IMR-90 (cell line): Measurements from ENCODE around the gene FBXO41. TPM values are rescaled to one million over a fixed set of nuclear protein-coding genes. Genes with fewer than 3 reads are reported as not detected.

Source experiments
- ATAC-seq: fragments of 200-7000 bp; cut with Tn5 transposase; 2 replicates; pipeline ENCODE4 v1.9.1; 2020; ENCODE audit warnings: low read depth, mild to moderate bottlenecking, moderate library complexity
- BruUV-seq: library from RNA; stranded (reverse); fragments of 400-500 nt; replicated peaks from 2 replicates; lab custom pipeline; 2021; lab: Mats Ljungman, UMichigan
- CTCF ChIA-PET: fragments of 300-600 bp; formaldehyde crosslinking; extraction: SDS; loops from one replicate; lab custom pipeline; 2021; ENCODE audit warnings: antibody characterized with exemption; lab: Yijun Ruan, JAX
- POLR2A ChIA-PET: fragments of 300-600 bp; sonication (Branson Sonifier 250); formaldehyde crosslinking; loops from one replicate; lab custom pipeline; 2022; ENCODE audit warnings: antibody characterized with exemption; ENCODE audit not compliant: unreplicated experiment; lab: Charles Lee
- DNase-seq: peaks from one replicate; pipeline ENCODE4 v3.0.0; 2013
- H2AFZ ChIP-seq: replicated peaks from 2 replicates; pipeline ENCODE3; 2013; ENCODE audit warnings: low read length, mild to moderate bottlenecking; ENCODE audit not compliant: poor library complexity
- H2AK5ac ChIP-seq: 2 replicates; pipeline ENCODE4 v1.6.1; 2013; ENCODE audit warnings: low read depth, low read length, inconsistent platforms
- H2AK9ac ChIP-seq: replicated peaks from 2 replicates; pipeline ENCODE3; 2013; ENCODE audit warnings: mild to moderate bottlenecking, low read depth, low read length, moderate library complexity; ENCODE audit not compliant: poor library complexity
- H2BK120ac ChIP-seq: 2 replicates; pipeline ENCODE4 v1.6.1; 2013; ENCODE audit warnings: low read depth, low read length, inconsistent platforms
- H2BK15ac ChIP-seq: 3 replicates; pipeline ENCODE4 v1.6.1; 2013; ENCODE audit warnings: low read depth, low read length, inconsistent platforms
- H2BK20ac ChIP-seq: 2 replicates; pipeline ENCODE4 v1.6.1; 2013; ENCODE audit warnings: low read depth, mild to moderate bottlenecking, inconsistent platforms, low read length, moderate library complexity
- H2BK5ac ChIP-seq: 2 replicates; pipeline ENCODE4 v1.6.1; 2013; ENCODE audit warnings: mild to moderate bottlenecking, low read depth, low read length, inconsistent platforms; ENCODE audit not compliant: poor library complexity, severe bottlenecking
- H3K14ac ChIP-seq: replicated peaks from 2 replicates; pipeline ENCODE4 v1.6.1; 2013; ENCODE audit warnings: low read depth, low read length, inconsistent platforms
- H3K18ac ChIP-seq: 2 replicates; pipeline ENCODE4 v1.6.1; 2013; ENCODE audit warnings: low read depth, low read length, control low read depth
- H3K23ac ChIP-seq: 2 replicates; pipeline ENCODE4 v1.6.1; 2013; ENCODE audit warnings: low read depth, low read length, inconsistent platforms
- H3K27ac ChIP-seq: 2 replicates; pipeline ENCODE4 v1.5.1; 2013; ENCODE audit warnings: mild to moderate bottlenecking, control low read depth, low read length; ENCODE audit not compliant: insufficient read depth
- H3K27me3 ChIP-seq: 2 replicates; pipeline ENCODE4 v1.6.1; 2013; ENCODE audit warnings: low read length; ENCODE audit not compliant: control insufficient read depth, insufficient read depth
- H3K36me3 ChIP-seq: 2 replicates; pipeline ENCODE4 v1.6.1; 2013; ENCODE audit warnings: low read length, mixed read lengths; ENCODE audit not compliant: control insufficient read depth, insufficient read depth
- H3K4ac ChIP-seq: 2 replicates; pipeline ENCODE4 v1.6.1; 2013; ENCODE audit warnings: low read depth, low read length, inconsistent platforms
- H3K4me1 ChIP-seq: 2 replicates; pipeline ENCODE4 v1.6.1; 2013; ENCODE audit warnings: low read length, mixed read lengths; ENCODE audit not compliant: control insufficient read depth, insufficient read depth
- H3K4me2 ChIP-seq: 2 replicates; pipeline ENCODE4 v1.6.1; 2013; ENCODE audit warnings: low read depth, mild to moderate bottlenecking, control low read depth, low read length, moderate library complexity
- H3K4me3 ChIP-seq: 2 replicates; pipeline ENCODE4 v1.5.1; 2013; ENCODE audit warnings: low read depth, mild to moderate bottlenecking, control low read depth, low read length, moderate library complexity; ENCODE audit not compliant: insufficient read depth
- H3K56ac ChIP-seq: 2 replicates; pipeline ENCODE4 v1.6.1; 2013; ENCODE audit warnings: low read length, inconsistent platforms; ENCODE audit not compliant: insufficient read depth; ENCODE audit errors: extremely low read depth
- H3K79me1 ChIP-seq, 2 experiments: 2 replicates each; pipeline ENCODE4 v1.6.1; 2013; ENCODE audit warnings: low read length in 2 of 2, inconsistent platforms in 1 of 2, low read depth in 1 of 2
- H3K9ac ChIP-seq: 2 replicates; pipeline ENCODE4 v1.6.1; 2013; ENCODE audit warnings: low read depth, low read length, control low read depth
- H3K9me1 ChIP-seq: 2 replicates; pipeline ENCODE4 v1.6.1; 2013; ENCODE audit warnings: low read length, inconsistent platforms; ENCODE audit not compliant: insufficient read depth
- H3K9me3 ChIP-seq: 2 replicates; pipeline ENCODE4 v1.6.1; 2013; ENCODE audit warnings: low read length; ENCODE audit not compliant: control insufficient read depth, insufficient read depth
- H4K20me1 ChIP-seq: 2 replicates; pipeline ENCODE4 v1.6.1; 2013; ENCODE audit warnings: low read length, inconsistent platforms; ENCODE audit not compliant: insufficient read depth
- H4K5ac ChIP-seq: 2 replicates; pipeline ENCODE4 v1.6.1; 2013; ENCODE audit warnings: mild to moderate bottlenecking, low read depth, low read length, control low read depth
- H4K8ac ChIP-seq, 2 experiments: 2 replicates each; pipeline ENCODE4 v1.6.1; 2013; ENCODE audit warnings: low read depth in 2 of 2, low read length in 2 of 2, control low read depth in 1 of 2, inconsistent platforms in 1 of 2
- H4K91ac ChIP-seq: 2 replicates; pipeline ENCODE4 v1.6.1; 2013; ENCODE audit warnings: low read depth, low read length, inconsistent platforms; ENCODE audit not compliant: insufficient read depth
- BHLHE40 ChIP-seq: fragments of 150-350 bp; IDR thresholded peaks from 2 replicates; pipeline ENCODE4 v1.6.1; 2016; ENCODE audit warnings: mild to moderate bottlenecking, low read depth, low read length
- CEBPB ChIP-seq: IDR thresholded peaks from 2 replicates; pipeline ENCODE4 v1.6.1; 2012; ENCODE audit warnings: low read depth, low read length, improper control_type of control experiment
- CHD1 ChIP-seq: IDR thresholded peaks from 2 replicates; pipeline ENCODE4 v1.6.1; 2012; ENCODE audit warnings: low read depth, low read length, improper control_type of control experiment
- ELK1 ChIP-seq: fragments of 150-350 bp; IDR thresholded peaks from 2 replicates; pipeline ENCODE4 v1.6.1; 2016; ENCODE audit warnings: low read depth, mild to moderate bottlenecking, low read length, moderate library complexity, borderline replicate concordance
- FOS ChIP-seq: fragments of 150-350 bp; IDR thresholded peaks from 2 replicates; pipeline ENCODE4 v1.6.1; 2016; ENCODE audit warnings: low read depth, low read length
- MAZ ChIP-seq: IDR thresholded peaks from 2 replicates; pipeline ENCODE4 v1.6.1; 2012; ENCODE audit warnings: low read depth, mild to moderate bottlenecking, low read length, improper control_type of control experiment, moderate library complexity, borderline replicate concordance
- NFE2L2 ChIP-seq: fragments of 150-350 bp; IDR thresholded peaks from 2 replicates; pipeline ENCODE4 v1.6.1; 2016; ENCODE audit warnings: low read depth, mild to moderate bottlenecking, low read length
- POLR2A ChIP-seq: IDR thresholded peaks from 2 replicates; pipeline ENCODE4 v1.6.1; 2012; ENCODE audit warnings: mild to moderate bottlenecking, low read depth, low read length
- RAD21 ChIP-seq: IDR thresholded peaks from 2 replicates; pipeline ENCODE4 v1.6.1; 2012; ENCODE audit warnings: low read length, improper control_type of control experiment
- RCOR1 ChIP-seq: IDR thresholded peaks from 2 replicates; pipeline ENCODE4 v1.6.1; 2012; ENCODE audit warnings: mild to moderate bottlenecking, low read length, improper control_type of control experiment; ENCODE audit not compliant: insufficient replicate concordance
- RFX5 ChIP-seq: IDR thresholded peaks from 2 replicates; pipeline ENCODE4 v1.8.0; 2012; ENCODE audit warnings: low read depth, mild to moderate bottlenecking, low read length, moderate library complexity
- SMC3 ChIP-seq: fragments of 150-350 bp; IDR thresholded peaks from 2 replicates; pipeline ENCODE4 v1.6.1; 2016; ENCODE audit warnings: low read depth, mild to moderate bottlenecking, antibody characterized with exemption, low read length, moderate library complexity
- WGBS, 2 experiments: methylation state at CpG; one replicate each; pipeline versions ENCODE4 v1.1.5 to v1.1.7; 2013; ENCODE audit warnings: missing lambda C conversion rate in 2 of 2; ENCODE audit not compliant: insufficient read length in 1 of 2; ENCODE audit errors: extremely low coverage in 2 of 2; 5-methylcytosine and 5-hydroxymethylcytosine counted together
- dilution Hi-C: fragments of 300-500 bp; cut with HindIII; formaldehyde crosslinking; loops from one replicate; pipeline ENCODE4 v1.14.3; 2018; ENCODE audit warnings: low sequenced_read_pairs; ENCODE audit not compliant: unreplicated experiment
- in situ Hi-C: fragments of 300-500 bp; cut with MboI; formaldehyde crosslinking; loops from 3 replicates; pipeline ENCODE4 v1.14.3; 2019; ENCODE audit warnings: low sequenced_read_pairs, inconsistent platforms, mixed read lengths
- intact Hi-C: fragments of 100-400 bp; cut with micrococcal nuclease; formaldehyde crosslinking; loops from 2 replicates; pipeline ENCODE4 v1.10.0; 2022
- polyA plus RNA-seq, 3 experiments: library from polyadenylated mRNA; depleted of rRNA; stranded (reverse); fragments of >200 nt; gene quantifications; 2 replicates each; pipeline ENCODE4 v1.2.3, GENCODE V29; 2012; ENCODE audit warnings: low replicate concordance in 1 of 3
- total RNA-seq: library from RNA; depleted of rRNA; stranded (reverse); fragments of >200 nt; gene quantifications from 2 replicates; pipeline ENCODE4 v1.2.3, GENCODE V29; 2012
- TF ChIP-seq, protein P1 (sequence below): conservative IDR thresholded peaks from 2 replicates; pipeline ENCODE4 v1.5.1; 2012; ENCODE audit warnings: mild to moderate bottlenecking, low read depth, low read length, improper control_type of control experiment

The FBXO41 gene
- total and polyA plus RNA-seq, 2 of the 4 experiments (the other 2 are of a cell fraction) = 0.54 to 3.7 TPM

- no peak for ATAC-seq
- Histone ChIP-seq H3K27me3 (peaks cover 18% of the 10 kb centered on the region), H3K36me3 (no peaks in the 10 kb centered on the region), H3K23ac (no peak overlapping the region), H3K9ac (no peak overlapping the region), H2BK5ac (no peak overlapping the region), H4K91ac (no peak overlapping the region), H3K14ac (no peak overlapping the region), H3K27ac (no peak overlapping the region), H2AK5ac (no peak overlapping the region), H2BK20ac (no peak overlapping the region), H2BK120ac (no peak overlapping the region), H3K9me1 (no peaks in the 10 kb centered on the region), H3K79me1 (no peaks in the 10 kb centered on the region; a peak in 1 of 4 replicates), H2BK15ac (no peak overlapping the region), H3K9me3 (no peaks in the 10 kb centered on the region), H2AFZ (no peak overlapping the region), H3K4me1 (peaks cover 3% of the 10 kb centered on the region; the same call in 1 of the 2 replicates), H3K4me3 (no peak overlapping the region), H4K5ac (no peak overlapping the region), H3K4ac (no peak overlapping the region), H3K56ac (no peak overlapping the region), H4K8ac (no peak overlapping the region), H3K4me2 (no peak overlapping the region), H3K18ac (no peak overlapping the region), H4K20me1 (no peaks in the 10 kb centered on the region), H2AK9ac (no peak overlapping the region)
- intact Hi-C loops (no loop called here), dilution Hi-C loops (no loop called here), in situ Hi-C loops (no loop called here)
- 45% methylated on average over 2 of the region's 5 CpGs; no CpG with 5 or more reads in 1 of the 2 experiments for WGBS, 2 experiments
- ChIA-PET POLR2A (no interaction called here), CTCF (no interaction called here)
- TF ChIP-seq POLR2A (no peak), SMC3 (no peak), ELK1 (no peak), CHD1 (no peak), RCOR1 (no peak), RFX5 (no peak), BHLHE40 (no peak), FOS (no peak), MAZ (no peak), RAD21 (no peak), CEBPB (no peak), NFE2L2 (no peak)
- TF ChIP-seq, protein P1, sequence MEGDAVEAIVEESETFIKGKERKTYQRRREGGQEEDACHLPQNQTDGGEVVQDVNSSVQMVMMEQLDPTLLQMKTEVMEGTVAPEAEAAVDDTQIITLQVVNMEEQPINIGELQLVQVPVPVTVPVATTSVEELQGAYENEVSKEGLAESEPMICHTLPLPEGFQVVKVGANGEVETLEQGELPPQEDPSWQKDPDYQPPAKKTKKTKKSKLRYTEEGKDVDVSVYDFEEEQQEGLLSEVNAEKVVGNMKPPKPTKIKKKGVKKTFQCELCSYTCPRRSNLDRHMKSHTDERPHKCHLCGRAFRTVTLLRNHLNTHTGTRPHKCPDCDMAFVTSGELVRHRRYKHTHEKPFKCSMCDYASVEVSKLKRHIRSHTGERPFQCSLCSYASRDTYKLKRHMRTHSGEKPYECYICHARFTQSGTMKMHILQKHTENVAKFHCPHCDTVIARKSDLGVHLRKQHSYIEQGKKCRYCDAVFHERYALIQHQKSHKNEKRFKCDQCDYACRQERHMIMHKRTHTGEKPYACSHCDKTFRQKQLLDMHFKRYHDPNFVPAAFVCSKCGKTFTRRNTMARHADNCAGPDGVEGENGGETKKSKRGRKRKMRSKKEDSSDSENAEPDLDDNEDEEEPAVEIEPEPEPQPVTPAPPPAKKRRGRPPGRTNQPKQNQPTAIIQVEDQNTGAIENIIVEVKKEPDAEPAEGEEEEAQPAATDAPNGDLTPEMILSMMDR = no peak
- no peak for DNase-seq
- no TSS peak for BruUV-seq
Observed at GRCh38 chr2:73285159-73285739, 971 bp upstream of the FBXO41 start.
